LHCN-M2 (cell line): Measurements from ENCODE around the gene GPX7. TPM values are rescaled to one million over a fixed set of nuclear protein-coding genes. Genes with fewer than 3 reads are reported as not detected.

Experiments
- DNase-seq: peaks from one replicate; pipeline ENCODE4 v3.0.0-alpha.2; 2012; ENCODE audit warnings: low read depth
- total RNA-seq: library from RNA; depleted of rRNA; stranded (reverse); fragments of >200 nt; gene quantifications from 2 replicates; pipeline ENCODE4 v1.2.3, GENCODE V29; 2014

GPX7 gene
- total RNA-seq, 1 experiment from 2014 or later: 36.3 TPM

DNA sequence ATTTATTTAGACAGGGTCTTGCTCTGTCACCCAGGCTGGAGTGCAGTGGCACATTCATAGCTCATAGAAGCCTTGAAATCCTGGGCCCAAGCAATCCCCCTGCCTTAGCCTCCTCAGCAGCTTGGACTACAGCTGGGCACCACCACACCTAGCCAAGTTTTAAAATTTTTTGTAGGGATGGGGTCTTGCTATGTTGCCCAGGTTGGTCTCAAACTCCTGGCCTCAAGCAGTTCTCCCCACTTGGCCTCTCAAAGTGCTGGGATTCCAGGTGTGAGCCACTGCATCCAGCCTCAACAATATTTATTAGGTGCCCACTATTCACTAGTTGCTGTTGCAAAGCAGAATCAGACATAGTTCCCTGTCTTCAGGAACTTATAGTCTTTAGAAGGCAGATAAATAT, 14.1 kb upstream of the GPX7 start:
- DNase-seq: no peak

DNA sequence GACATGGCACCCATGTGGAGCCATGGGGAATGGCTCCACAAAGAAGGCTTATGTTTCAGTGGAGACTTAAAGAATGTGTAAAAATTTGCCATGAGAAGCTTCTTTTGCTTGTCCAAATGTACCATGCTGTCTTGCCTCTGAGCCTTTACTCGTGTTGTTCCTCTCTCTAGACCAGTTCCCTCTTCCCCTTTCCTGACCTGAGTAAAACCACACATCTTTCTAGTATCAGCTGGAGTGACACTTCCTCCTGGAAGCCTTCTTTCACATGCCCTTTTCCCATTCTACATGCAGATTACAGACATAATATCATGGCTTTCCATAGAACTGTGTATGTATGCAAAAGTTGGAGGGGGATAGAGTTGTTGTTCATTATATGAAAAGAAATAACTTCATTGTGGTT, 13.6 kb upstream of the GPX7 start:
- DNase-seq: no peak

DNA sequence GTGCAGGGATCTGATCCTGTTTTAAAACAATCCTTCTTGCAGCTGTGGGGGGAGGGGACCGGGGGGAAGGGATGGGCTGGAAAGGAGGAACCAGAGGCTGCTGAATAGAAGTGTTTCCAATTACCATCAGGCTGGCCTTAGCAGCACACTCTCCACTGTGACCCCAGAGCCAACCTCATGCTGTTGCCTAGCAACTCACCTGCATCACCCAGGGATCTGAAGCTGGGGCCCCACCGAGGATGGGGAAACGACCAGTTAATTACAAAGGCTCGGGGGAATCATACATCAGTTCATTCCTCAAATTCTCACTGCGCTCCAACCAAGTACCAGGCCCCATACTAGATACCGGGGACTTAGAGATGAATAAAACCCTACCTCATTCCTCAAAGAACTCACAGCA, 11.9 kb upstream of the GPX7 start:
- DNase-seq: no peak

DNA sequence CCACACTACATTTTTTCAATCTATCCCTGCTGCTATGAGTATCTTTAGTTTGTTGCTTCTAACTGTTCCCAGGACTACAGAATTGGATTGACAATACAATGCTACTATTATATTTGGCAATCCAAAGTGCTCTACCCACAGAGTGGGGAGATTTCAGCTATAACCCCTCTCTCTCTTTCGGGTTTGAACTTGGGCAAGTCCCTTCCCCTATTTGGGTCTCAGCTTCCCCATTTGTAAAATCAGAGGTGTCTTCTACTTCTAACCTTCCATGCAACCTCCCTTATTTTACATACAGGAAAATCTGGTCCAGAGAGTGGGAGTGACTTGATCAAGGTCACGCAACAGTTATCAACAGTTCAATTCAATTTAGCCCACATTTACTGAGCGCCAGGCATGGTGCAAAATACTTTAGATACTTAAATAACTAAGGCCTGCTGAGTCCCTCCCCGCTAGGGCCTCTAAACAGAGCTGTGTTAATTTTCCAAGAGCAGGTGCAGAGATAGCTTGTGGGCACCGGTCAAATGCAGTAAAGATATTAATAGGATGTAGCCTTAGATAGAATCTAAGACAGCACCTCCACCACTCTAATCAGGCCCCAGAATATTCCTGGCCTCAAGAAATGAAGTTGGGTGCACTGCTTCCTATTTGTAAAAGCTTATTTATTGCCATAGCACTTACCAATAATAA, 9.4 kb upstream of the GPX7 start:
- DNase-seq: no peak

DNA sequence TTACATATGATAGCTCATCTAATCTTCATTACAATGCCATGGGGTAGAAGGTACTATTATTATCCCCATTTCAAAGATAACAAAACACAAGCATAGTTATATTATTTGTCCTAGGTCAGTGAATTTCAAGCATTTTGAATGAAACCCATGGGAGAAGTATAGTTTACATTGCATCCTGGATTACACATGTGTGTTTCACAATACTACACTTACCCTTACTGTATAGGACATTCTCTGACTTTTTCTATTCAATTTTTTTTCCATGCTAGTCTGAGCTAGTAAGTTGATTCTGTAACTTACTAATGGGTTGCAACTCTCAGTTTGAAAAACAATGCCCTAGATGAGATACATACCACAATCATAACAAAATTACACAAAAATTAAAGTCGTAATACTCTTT, 8.7 kb upstream of the GPX7 start:
- no peak for DNase-seq

DNA sequence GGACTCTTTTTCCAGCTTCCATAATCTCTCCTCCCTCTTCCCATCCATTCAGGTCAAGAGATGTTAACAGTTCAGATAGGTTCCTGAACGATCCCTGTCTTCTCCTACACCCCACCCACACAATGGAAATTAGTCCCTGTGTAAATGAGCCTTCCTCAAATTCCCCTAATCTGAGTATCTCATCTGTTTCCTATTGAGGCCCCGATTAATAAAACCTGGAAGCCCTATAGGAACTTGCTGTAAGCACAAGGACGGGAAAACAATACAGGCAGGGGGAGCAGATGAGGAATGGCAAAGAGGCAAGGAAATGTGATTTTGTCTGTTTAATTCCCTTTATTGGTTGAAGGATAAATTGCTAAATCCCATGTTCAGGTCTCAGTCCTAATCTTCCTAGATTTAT, 7.1 kb upstream of the GPX7 start:
- DNase-seq: no peak

DNA sequence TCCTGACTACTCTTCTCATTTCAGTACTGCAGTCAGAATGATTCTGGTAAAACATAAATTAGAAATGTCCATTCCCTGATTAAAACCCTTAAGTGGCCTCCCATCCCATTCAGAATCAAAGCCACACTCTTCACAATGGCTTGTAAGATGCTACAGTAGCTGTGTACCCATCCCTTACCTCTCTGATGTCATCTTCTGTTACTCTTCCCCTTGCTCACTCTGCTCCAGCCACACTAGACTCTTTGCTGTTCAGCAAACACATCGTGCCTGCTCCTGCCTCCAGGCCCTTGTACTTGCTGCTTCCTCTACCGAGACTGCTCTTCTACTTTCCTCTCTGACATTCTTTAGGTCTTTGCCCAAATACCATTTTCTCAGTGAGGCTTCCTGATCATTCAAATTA, 4.3 kb upstream of the GPX7 start:
- DNase-seq: no peak

DNA sequence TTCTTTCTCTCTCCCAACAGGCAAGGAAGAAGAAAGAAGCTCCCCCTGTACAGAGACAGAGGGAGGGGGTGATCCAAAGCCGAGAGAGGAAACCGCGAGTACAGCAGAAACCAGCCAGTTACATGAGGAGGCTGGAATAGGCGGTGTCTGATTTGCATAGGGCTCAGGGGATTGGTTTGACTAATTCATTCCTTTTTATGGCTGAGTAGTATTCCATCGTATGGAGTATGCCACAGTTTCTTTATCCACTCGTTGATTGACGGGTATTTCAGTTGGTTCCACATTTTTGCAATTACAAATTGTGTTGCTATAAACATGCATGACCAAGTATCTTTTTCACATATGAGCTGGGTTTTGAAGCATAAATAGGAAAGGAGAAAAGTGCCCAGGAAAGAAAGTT, 3.4 kb upstream of the GPX7 start:
- no peak for DNase-seq

DNA sequence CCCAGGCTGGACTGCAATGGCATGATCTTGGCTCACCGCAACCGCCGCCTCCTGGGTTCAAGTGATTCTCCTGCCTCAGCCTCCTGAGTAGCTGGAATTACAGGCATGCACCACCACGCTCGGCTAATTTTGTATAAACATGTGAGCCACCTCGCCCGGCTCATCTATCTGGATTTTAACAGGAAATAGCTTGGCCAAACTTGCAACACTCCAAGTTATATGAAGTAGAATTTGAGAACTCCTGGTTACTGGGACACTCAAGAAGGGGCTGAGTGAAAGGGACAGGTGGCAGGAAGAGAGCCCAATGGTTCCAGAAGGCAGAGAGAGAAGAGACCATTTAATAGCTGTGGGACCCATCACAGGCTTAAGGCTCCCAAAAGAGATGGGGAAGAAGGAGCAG, 2.9 kb upstream of the GPX7 start:
- peak; percentile 85 for DNase-seq

DNA sequence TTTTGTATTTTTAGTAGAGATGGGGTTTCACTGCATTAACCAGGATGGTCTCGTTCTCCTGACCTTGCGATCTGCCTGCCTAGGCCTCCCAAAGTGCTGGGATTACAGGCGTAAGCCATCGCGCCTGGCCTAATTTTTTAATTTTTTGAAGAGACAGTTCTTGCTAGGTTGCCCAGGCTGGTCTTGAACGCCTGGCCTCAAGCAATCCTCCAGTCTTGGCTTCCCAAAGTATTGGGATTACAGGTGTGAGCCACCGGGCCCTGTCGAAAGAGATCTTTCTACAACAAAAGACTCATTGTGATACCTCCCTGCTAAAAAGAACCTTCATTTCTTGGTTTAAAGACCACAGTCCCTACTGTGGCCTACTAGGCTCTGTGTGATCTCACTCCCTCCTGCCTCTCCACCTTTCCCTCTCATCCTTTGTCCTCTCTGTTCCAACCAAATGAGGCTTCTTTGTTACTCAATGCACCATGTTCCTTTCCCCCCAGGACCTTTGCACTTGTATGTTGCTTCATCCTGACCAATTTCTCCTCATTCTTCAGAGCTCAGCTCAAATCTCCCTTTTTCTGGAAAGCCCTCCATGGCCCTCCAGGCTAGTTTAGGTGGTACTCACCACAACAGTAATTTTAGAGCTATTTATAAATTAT, 1.5 kb upstream of the GPX7 start:
- DNase-seq: no peak

DNA sequence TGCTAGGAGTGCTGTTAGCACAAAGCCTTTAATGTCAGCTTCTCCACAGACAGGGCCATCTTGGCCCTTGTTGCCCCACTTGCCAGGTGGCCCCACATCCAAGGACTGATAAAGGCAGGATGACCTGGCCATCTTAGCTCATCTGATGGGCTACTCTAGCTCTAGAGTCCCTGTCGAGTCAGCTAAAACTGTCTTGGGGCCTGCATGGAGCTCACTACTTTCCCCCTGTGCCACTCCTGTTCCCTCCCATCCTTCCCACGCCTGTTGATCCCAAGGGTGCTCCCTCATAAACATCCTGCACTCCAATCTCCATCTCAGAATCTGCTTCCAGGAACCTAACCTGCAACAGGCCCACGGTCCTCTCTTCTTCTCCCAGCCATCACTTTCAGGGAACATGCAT, 652 bp upstream of the GPX7 start:
- DNase-seq: no peak

DNA sequence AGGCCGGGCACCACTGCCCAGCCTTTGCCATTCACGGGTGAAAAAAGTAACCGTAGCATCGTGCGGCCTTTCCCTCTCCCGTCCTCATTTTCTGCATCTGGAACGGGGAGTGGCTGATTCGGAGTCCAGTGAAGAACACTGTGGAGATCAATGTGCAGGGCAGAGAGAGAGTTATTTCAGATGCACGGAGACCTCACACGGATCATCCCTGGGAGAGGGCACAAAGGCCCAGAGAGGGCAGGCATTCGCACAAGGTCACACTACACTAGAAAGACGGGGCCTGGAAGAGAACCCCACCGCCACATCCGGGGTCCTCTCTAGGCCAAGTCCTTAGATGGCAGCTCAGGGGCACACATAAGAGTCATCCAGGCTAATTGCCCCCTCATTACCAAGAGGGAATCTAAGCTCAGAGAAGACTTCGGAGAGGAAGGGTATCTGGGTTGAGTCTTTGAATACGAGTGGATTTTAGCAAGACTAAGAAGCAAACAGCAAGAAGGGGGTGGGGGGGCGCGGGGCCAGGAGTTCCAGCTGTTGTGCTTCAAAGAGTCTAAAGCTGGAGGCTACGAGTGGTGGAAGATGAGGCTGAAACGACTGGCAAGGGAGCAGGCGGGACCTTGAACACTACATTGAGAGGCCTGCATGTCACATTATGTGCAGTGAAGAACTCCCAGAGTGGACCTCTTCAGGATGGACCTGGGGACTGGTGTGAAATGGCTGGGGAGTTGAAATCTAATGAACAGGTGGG, 857 bp downstream of the GPX7 start:
- peak; percentile 25 for DNase-seq

DNA sequence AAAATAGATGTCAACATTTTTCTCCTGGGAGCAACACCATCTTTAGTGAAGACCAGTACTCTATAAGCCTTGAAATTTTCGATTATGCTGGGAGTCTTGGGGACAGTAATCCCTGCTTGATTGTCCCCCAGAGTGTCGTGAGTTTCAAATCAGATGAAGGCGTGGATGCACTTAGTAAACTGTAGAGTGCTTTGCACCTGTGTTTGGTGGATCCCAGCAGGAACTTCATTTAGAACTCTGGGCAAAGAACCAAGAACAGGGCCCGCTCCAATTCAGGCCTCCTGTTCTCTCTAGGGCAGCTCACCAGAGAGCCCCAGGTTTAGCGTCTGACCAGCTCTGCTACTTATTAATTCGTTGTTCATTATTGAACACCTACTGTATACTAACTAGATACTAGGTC, 1.5 kb downstream of the GPX7 start:
- DNase-seq: no peak

DNA sequence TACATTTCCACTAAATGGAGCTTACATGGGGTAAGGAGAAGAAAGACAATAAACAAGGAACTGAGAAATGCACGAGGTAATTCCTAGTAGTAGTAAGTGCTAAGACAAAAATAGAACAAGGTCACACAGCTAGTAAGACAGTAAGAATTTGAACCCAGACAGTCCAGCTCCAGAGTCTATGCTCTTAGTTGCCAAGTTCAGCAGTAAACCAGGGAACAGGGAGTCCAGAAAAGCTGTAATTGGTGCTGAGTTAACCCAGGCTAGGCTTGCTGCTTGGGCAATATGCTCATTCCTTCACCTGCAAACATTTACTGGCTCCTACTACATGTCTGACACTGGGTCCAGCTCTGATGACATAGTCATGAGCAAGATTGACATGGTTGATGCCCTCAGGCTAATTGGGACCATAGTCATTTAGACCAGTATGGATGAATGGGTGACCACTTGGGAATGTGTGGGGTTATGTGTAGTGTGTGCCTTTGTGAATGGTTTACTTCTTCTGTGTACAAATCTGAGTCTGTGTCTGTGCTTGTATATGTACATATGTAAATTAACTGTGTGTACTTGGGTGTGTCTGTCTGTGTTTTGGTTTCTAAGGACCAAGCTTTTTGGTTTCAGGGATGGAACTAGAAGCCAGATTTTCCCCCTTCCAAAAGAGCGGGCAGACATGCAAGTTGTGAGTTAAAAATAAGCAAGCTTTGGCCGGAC, 2.0 kb downstream of the GPX7 start:
- DNase-seq: no peak

DNA sequence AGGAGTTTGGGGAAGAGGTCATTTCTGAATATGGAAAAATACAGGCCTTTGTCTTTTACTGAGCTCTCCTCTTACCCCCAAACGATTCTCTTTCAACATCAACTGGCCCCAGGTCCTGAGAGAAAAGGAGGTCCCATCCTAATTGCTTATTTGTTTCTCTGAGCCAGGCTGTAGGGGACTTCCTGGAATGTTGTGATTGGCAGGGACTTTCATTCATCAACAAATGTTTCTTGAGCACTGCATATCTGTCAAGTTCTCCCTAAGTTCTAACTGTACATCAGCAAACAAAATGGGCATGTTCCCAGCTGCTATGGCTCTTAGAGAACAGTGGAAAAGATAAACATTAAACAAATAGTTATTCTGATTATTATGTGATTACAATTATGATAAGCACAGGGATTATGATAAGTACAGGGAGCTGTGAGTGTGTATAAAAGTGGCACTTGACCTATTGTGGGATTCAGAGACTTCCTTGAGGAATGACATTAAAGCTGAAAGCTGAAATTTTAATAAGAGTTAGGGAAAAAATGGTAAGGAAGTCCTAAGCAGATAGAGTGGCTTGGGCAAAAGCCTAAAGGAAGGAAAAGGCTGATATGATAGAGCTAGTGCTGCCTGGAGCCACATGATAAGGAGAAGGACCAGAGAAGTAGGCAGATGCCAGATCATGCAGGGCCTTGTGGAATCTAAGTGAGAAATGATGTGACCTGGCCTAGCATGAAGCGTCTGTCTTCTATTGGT, 11.6 kb downstream of the GPX7 start:
- no peak for DNase-seq

DNA sequence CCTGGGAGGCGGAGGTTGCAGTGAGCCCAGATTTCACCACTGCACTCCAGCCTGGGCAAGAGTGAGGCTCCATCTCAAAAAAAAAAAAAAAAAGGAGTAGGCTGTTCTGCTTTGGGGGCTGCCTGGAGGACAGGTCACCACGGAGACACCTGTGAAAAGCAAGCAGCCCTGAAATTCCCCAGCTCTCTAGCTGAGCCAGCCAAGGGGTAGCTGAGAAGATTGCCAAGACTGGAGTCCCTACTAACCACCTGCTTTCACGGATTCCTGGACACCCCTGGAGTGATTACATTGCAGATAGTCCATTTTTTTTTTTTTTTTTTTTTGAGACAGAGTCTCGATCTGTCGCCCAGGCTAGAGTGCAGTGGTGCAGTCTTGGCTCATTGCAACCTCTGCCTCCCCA, 12.5 kb downstream of the GPX7 start:
- DNase-seq: no peak

DNA sequence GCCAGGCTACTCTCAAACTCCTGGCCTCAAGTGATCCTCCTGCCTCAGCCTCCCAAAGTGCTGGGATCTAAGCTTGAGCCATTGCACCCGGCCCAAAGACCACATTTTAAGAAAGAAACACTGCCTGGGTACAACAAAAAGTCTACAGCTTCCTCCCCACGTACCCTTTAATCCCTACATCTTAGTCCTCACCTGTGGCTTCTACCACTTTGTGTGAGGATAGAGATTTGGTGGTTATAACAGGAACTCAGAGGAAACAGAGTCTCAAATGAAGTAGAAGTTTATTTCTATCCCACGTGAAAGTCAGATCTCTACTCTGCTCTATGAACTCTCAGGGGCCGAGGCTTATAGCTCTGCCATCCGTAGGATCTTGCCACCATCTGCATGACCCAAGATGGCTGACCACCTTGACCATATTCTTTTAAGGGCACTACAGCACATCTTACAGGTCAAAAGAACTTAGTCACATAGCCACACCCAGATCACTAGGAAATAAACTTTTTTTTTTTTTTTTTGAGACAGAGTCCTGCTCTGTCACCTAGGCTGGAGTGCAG, 13.4 kb downstream of the GPX7 start:
- no peak for DNase-seq

DNA sequence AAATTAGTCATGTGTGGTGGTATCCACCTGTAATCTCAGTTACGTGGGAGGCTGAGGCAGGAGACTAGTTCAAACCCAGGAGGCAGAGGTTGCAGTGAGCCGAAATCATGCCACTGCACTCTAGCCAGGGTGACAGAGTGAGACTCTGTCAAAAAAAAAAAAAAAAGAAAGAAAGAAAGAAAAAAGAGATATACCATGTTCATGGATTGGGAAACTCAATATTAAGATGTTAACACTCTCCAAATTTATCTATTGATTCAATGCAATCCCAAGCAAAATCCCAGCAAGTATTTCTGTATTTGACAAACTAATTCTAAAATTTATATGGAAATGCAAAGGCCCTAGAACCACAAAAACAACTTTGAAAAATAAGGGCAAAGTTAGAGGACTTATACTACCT, 19.8 kb downstream of the GPX7 start:
- no peak for DNase-seq

DNA sequence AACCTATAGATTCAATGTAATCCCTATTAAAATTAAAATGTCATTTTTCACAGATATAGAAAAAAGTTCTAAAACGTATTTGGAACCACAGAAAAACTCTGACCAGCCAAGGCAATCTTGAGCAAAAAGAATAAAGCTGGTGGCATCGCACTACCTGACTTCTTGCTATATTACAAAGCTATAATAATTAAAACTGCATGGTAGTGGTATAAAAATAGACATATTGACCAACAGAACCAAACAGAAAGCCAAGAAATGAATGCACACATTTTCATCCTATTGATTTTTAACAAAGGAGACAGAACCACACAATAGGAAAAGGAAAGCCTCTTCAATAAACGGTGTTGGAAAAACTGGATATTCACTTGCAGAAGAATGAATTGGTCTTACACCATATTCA, 21.6 kb downstream of the GPX7 start:
- no peak for DNase-seq

DNA sequence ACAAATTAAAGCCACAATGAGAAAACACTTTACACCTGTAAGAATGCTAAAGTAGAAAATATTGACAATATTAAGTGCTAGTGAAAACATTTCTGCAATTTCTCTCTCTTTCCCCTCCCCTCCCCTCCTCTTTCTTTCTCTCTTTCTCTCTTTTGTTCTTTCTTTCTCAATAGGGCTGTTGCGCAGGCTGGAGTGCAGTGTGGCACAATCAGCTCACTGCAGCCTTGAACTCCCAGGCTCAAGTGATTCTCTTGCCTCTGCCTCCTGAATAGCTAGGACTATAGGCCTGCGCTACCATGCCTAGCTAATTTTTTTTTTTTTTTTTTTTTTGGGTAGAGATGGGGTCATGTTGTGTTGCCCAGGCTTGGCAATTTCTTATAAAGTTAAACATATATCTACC, 24.9 kb downstream of the GPX7 start:
- DNase-seq: no peak

DNA sequence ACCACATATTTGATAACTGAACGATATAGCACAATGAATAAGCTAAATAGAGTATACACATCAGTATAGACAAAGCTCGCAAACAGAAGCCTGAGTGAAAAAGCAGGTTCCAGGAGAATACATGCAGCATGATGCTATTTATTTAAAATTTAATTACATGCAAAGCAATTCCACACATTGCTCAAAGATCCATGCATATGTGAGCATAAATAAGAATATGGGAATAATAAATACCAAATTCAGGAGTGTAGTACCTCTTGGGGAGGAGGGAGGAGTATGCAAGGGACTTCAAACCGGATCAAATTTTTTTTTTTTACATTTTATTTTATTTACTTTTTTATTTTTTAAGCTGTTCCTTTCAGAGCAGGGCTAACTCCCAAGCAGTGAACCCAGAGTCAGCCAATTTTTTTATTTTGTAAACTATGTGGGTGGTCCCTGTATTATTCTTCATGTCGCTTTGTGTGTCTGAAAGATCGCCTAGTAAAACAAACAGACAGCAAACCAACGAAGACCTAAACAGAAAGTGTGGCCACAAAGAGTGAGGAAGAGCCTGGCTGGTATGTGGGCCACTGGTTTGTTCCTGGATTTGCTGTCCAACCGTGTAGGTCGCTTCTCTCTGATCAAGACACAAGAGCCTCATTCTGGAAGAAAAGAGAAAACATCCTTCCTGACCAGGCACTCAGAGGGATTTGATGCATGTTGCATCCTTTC, 26.6 kb downstream of the GPX7 start:
- DNase-seq: no peak
